Tibial nerve (tissue), 3 donors: Measurements from ENCODE around the gene HNRNPU.

Experiments
- EP300 ChIP-seq, 2 donors: sonication (generic); formaldehyde crosslinking; IDR thresholded peaks; one replicate each; pipeline ENCODE4 v1.6.1; 2017; ENCODE audit warnings: antibody characterized with exemption in 2 of 2, mild to moderate bottlenecking in 1 of 2
- POLR2A ChIP-seq, 2 donors: fragments of 450-650 bp; IDR thresholded peaks; one replicate each; pipeline ENCODE4 v1.6.1; 2017; ENCODE audit warnings: antibody characterized with exemption in 2 of 2, mild to moderate bottlenecking in 2 of 2, moderate library complexity in 2 of 2

GRCh38 chr1:244913806-244914205, 49.5 kb upstream of the HNRNPU start:
- TF ChIP-seq EP300 (IDR thresholded peaks at IDR 0.05): no peak
- TF ChIP-seq POLR2A (IDR thresholded peaks at IDR 0.05): no peak
